ENCODE measurements around the gene COL4A1.

Gene COL4A1

DNA sequence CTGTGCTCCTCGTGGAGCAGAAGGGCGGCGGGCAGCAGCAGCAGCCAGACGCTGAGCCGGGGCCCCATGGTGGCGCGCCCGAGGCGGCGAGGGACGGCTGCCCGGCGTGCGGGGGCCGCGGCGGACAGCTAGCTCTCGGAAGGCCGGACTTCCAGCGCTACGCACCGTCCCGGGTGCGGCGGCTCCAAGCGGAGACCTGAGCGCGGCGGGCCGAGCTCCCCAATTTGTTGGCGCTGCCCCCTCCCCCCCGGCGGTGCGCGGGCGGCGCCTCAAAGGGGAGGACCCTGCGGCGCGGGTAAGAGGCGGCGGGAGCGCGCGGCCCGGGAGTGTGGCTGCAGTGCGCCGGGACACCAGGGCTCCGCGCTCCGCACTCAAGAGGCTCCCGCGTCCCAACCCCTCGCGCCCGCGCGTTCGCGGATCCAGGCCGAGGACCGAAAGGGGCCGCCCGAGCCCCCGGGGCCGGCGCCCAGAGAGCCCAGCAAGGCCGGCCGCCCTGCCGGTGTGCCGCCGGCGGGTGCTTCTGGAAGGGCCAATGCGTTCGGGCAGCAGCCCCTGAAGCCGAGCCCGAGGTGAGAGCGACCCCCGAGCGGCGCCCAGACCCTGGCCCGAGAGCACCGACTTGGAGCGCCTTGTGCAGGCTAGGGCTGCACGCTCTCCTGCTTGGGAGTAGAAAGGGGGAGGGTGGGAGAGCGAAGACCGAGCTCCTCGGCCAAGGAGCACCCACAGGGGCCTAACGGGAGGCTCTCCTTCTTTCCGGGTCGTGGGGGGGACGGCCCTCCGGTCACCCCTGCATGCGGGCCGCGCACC is at the start of gene COL4A1, which contains the start of gene COL4A2:
Gene COL4A1 (minus strand): TSS at position 198 of the 807 bp plus-strand sequence. CDS start 130 bp downstream, at position 68.
Gene COL4A2 (plus strand): TSS at position 325 of the 807 bp plus-strand sequence. CDS start 620 bp downstream, outside the sequence.
- no peak for DNase-seq

DNA sequence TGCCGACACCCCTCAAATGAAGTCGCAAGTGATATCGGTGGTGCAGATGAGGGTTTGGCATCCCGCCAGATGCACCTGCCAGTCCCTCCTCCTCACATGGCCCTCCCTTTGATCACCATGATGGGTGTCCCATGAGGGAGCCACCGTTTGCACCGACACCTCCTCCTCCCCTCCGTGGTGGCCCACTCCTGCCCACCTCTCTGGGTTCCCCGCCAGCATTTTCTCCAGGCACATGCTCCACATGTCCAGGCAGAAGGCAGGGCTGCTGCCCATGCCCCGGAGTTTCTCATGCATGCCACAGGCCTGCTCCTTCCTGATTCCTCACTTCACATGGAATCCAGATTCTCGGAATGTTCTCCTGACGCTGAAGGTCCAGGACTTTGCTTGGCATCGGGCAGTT is 49.4 kb upstream of the COL4A1 start:
- DNase-seq = no peak

DNA sequence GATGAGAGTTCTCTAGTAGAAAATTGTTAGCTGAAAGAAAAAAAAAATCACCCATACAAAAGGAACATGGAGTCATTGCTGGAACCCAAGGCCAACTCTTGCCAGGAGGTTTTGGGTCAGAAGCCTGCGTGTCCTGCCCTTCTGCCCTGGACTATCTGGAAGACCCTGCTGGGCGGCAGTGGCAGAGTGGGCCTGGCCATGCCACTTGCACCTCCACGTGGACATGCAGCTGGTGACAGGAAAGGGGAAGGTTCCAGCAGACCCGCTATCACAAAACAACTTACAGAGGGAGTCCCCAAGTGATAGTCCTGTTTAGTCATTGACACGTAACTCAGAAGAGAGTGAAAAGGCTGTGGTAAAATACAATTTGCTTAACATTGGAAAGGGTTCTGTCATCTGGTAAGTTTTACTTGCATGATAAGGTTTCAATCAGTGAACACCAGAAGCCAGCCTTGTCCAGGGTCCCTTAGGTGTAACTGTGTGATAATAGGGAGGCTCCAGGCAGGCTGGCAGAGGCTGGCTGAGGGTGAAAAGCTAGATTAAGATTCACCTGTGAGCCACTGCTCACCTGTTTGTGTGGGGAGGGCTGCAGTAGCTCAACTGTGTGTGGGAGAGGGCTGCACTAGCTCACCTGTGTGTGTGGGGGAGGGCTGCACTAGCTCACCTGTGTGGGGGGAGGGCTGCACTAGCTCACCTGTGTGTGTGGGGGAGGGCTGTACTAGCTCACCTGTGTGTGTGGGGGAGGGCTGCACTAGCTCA is 47.9 kb upstream of the COL4A1 start:
- no peak for DNase-seq

GRCh38 chr13:110354123-110354627 is 47.2 kb upstream of the COL4A1 start:
- no peak for DNase-seq

DNA sequence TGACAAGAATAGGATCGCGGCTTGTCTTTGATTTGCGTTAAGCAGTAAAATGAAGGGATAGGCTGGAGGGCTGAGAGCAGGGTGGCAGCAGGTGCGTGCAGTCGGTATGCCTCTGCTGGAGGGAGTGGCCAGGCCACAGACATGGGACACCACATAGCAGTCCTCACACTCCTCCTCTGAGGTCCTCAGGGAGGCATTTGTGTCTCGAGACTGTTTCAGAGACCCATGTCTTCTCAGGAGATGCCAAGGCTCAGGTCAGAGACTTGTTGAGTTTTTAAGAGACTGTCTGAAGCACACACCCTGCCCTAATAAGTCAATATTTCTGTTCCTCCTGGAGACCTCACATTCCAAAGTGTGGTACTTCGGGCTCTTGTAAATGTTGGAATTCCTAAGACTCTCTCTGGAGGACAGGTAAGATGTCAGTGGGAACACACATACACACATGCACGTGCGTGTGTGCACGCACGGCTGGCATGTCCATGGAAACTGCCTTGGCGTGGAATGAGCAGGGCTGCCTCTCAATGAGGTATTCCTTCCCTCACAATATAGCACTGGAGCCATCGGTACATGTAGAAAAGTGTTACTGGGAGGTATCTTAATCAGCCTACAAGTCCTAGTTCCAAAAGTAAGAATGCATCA is 46.5 kb upstream of the COL4A1 start:
- DNase-seq = no peak

DNA sequence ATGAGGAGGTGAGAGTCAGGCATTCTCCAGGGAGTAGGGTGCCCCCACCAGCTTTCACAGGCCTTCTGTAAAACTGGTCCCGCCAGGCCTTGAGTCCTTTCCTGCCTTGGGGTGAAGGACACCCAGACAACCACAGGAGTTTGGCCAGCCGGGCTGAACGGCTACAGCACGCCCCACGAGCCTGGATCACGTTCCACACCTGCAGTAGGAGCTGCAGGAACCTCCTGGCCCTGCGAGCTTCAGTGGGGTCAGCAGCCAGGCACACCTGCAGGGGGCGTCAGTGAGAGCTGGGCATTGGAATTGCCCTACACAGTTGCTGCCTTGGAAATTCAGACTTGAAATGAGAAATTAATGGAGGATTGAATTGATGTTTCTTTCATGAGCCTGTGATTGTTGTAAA is 45.8 kb upstream of the COL4A1 start:
- DNase-seq = no peak

GRCh38 chr13:110351636-110352420 is 44.9 kb upstream of the COL4A1 start:
- DNase-seq = no peak

DNA sequence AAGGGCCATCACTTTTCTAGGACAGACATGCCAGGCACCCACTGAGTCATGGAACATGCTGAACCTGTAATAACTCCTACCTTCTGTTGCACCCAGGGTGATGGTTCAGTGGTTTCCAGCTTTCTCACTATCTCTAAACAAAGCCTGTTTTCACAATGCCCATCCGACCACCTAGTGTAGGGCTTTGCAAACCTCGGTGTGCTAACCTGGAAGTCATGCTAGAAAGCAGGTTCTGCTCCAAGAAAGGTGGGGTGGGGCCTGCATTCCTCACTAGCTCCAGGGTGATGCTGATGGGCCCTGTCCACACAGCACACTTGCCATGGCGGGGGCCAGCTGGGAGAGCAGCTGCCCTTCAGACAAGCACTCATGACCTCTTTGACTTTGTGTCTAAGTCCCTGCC is 43.6 kb upstream of the COL4A1 start:
- no peak for DNase-seq

DNA sequence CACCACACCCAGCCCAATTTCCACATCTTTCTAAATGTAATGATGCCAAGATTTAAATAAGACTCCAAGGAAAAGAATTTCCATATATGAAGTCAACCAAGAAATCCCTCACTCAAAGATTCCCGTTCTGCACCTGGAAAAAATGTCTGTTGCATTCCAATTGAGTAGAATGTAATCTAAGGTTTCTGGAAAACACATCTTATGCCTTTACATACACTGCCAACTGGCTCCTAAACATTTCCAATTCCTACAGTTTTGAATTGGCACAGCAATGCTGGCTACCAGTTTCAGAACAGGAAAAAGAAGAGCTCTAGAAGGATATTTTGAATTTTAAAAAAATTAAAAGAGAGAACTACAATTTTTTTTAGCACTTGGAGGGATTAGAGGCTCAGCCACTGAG is 43.1 kb upstream of the COL4A1 start:
- DNase-seq = no peak

- no peak for DNase-seq
These were observed 42.3 kb upstream of the COL4A1 start for GRCh38 chr13:110349239-110349638.

GRCh38 chr13:110348309-110349105 is 41.5 kb upstream of the COL4A1 start:
- no peak for DNase-seq

DNA sequence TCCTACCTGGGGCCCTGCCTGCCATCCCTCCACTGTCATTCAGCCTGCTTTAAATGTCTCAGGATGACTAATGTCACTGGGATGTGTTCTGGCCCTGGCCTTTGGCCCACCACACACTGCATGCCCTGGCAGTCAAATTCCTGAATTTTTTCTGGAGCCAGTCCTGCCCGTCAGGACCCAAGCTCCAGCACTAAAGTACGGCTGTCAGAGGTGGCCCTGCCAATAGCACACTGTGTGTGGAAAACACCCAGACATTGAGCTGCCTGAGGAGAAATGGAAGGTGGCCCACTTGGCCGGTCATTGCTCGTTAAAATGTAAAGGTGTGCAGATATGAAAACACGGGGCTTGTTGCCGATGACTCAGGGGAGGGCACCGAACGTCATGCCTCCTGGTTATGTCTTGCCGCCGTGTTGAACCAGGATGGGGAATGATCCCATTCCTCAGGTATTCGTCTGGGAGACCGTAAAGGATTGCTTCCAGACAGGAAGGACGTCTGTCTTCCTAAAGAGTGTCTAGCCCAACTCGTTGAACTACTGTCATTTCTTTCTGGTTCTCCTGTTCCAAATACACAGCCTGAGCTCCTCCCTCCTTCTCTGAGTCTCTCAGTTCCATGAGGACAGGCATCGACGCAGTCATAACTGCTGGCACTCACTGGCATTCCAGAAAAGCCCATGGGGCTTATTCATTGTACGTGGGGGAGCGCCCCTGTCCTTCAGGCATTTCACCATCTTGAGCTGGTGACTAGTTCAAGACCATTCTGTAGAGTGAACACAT is 40.8 kb upstream of the COL4A1 start:
- DNase-seq = no peak

DNA sequence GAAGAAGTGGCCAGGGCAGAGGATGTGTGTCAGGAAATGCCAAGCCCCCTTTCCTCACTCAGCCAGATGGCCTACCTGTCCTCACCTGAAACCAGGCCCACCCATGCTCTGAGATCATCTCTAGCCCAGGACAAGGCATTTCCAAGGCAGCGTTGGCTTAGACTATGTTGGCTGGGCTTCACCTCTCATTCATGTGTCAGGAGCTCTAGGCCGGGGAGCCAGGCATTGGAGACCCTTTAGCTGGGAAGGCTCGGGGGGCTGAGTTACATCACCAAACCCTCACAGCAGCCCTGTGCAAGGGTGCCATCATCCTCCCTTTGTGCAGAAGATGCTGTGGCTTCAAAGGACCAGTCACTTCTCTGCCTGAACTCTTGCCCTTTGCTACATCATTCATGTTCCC is 40.1 kb upstream of the COL4A1 start:
- DNase-seq = no peak

GRCh38 chr13:110346661-110347067 is 39.7 kb upstream of the COL4A1 start:
- no peak for DNase-seq

- DNase-seq = no peak
These were observed 38.7 kb upstream of the COL4A1 start for GRCh38 chr13:110345701-110346100.

- DNase-seq = no peak
These were observed 38.3 kb upstream of the COL4A1 start for GRCh38 chr13:110345266-110345665.

DNA sequence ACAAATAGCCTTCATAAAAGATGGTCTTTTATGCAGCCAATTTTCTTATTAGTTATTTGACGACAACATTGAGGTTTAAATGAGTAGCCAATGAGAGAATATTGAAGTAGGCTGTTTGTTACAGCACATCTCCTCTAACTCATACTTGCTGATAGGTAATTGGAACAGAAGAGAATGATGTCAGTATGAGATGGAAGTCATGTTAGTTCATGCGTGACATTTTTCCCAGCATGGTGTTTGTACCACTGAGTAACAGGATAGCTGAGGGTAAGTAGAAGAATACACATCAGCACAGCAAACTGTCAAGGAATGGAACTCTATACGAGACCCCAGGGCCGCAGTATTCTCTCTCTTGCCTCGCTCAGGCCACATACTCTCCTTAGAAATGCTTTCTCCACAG is 37.4 kb upstream of the COL4A1 start:
- no peak for DNase-seq

DNA sequence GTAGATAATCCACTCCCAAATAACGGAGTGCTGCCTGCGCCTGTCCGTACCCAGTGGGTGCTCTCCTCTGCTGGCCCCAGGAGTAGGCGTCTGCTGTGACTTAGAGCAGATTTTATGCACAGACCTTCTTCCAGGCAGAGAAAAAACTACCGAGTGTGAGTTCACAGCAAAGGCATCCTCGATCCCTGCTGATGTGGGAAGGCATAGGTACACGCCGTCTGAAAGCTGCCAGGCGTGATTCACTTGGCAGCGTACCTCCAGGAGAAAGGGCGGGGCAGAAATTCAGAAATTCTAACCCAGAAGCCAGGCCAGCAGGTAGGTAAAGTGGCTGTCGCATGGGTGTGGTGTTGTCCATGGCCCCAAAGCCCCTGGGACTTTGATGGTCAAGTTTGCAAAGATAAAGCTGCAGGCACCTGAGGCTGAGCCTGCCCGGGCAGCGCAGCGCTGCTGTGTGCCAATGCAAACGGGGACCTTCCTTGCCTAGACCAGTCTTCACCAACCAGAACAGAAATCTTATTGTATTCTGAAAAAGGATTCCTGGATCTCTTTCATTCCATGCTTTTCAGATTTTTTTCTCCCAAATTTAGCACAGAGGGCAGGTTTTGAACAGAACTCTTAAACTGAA is 36.4 kb upstream of the COL4A1 start:
- no peak for DNase-seq

DNA sequence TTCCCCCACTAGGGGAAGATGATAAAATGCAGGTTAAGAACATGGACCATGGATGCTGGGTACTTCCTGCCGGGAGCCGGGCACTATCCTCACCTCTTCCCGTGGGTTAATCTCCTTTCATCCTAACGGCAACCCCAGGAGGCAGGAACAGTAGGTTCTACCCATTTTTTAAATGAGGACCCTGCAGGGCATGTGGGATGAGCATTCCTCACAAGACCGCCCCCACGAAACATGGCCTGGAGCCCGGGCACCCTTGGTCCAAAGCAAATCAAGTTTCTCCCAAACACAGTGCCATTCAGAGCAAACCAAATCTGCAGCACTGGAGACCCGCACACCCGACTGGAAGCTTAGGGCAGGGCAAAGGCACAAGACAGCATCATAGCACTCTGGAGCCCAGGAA is 35.5 kb upstream of the COL4A1 start:
- no peak for DNase-seq

GRCh38 chr13:110341445-110342244 is 34.7 kb upstream of the COL4A1 start:
- DNase-seq = no peak

Data from NCI-H2171 treated with DMSO at 0.1 percent for 48 hours (cell line).